BLaER1 (cell line): ENCODE data around the gene ZNRF1.

Experiments used
- H3K27ac ChIP-seq: shearing (Covaris generic); formaldehyde crosslinking; 2 replicates; pipeline ENCODE4 v1.8.1; 2022
- H3K27me3 ChIP-seq: shearing (Covaris generic); formaldehyde crosslinking; 2 replicates; pipeline ENCODE4 v1.8.1; 2022
- H3K36me3 ChIP-seq: shearing (Covaris generic); formaldehyde crosslinking; 2 replicates; pipeline ENCODE4 v1.8.1; 2022
- H3K4me1 ChIP-seq: shearing (Covaris generic); formaldehyde crosslinking; 2 replicates; pipeline ENCODE4 v1.8.1; 2022
- H3K4me2 ChIP-seq: shearing (Covaris generic); formaldehyde crosslinking; 2 replicates; pipeline ENCODE4 v1.8.1; 2022
- H3K4me3 ChIP-seq: shearing (Covaris generic); formaldehyde crosslinking; 2 replicates; pipeline ENCODE4 v1.8.1; 2022
- H3K9ac ChIP-seq: shearing (Covaris generic); formaldehyde crosslinking; 2 replicates; pipeline ENCODE4 v1.8.1; 2022
- H3K9me3 ChIP-seq: shearing (Covaris generic); formaldehyde crosslinking; 2 replicates; pipeline ENCODE4 v1.8.1; 2022
- H4K20me1 ChIP-seq: shearing (Covaris generic); formaldehyde crosslinking; 2 replicates; pipeline ENCODE4 v1.8.1; 2022
- Cebpa-rat ChIP-seq: shearing (Covaris generic); IDR thresholded peaks from 2 replicates; pipeline ENCODE4 v1.8.1; 2022

The ZNRF1 gene

GRCh38 chr16:75052481-75053202 lies 53.8 kb downstream of the ZNRF1 start:
- Histone ChIP-seq H3K4me3 (no peak overlapping the region), H4K20me1 (peaks cover 100% of the 10 kb centered on the region), H3K27me3 (no peaks in the 10 kb centered on the region), H3K4me1 (peaks cover 59% of the 10 kb centered on the region), H3K9ac (0 out of 2 replicates have a peak overlapping the region, but pooled peaks have one; percentile 32), H3K27ac (no peak overlapping the region), H3K4me2 (peak overlapping the region; percentile 80), H3K36me3 (peaks cover 55% of the 10 kb centered on the region), H3K9me3 (peaks cover 28% of the 10 kb centered on the region)
- no peak for TF ChIP-seq Cebpa-rat

- peaks cover 72% of the 10 kb centered on the region for H3K4me1 ChIP-seq
- H4K20me1 ChIP-seq = peaks cover 100% of the 10 kb centered on the region
- TF ChIP-seq Cebpa-rat = no peak
- peak overlapping the region; percentile 4; the same call in 1 of the 2 replicates for H3K4me3 ChIP-seq
- H3K9ac ChIP-seq = peak overlapping the region; percentile 61; the same call in 1 of the 2 replicates
- H3K27me3 ChIP-seq = no peaks in the 10 kb centered on the region
- peak overlapping the region; percentile 42 for H3K27ac ChIP-seq
- peak overlapping the region; percentile 80 for H3K4me2 ChIP-seq
- peaks cover 14% of the 10 kb centered on the region for H3K9me3 ChIP-seq
- peaks cover 54% of the 10 kb centered on the region for H3K36me3 ChIP-seq
Observed at GRCh38 chr16:75053791-75054555, 55.1 kb downstream of the ZNRF1 start.

GRCh38 chr16:75054556-75054947 lies 55.7 kb downstream of the ZNRF1 start:
- TF ChIP-seq Cebpa-rat = no peak
- Histone ChIP-seq H3K9ac (peak overlapping the region; percentile 61; the same call in 1 of the 2 replicates), H3K36me3 (peaks cover 51% of the 10 kb centered on the region), H3K4me3 (no peak overlapping the region), H3K9me3 (peaks cover 9% of the 10 kb centered on the region), H3K27ac (peak overlapping the region; percentile 42), H3K27me3 (no peaks in the 10 kb centered on the region), H3K4me1 (peaks cover 78% of the 10 kb centered on the region), H4K20me1 (peaks cover 100% of the 10 kb centered on the region), H3K4me2 (peak overlapping the region; percentile 80)

GRCh38 chr16:75058806-75059205 lies 60.0 kb downstream of the ZNRF1 start:
- no peak for TF ChIP-seq Cebpa-rat
- peaks cover 91% of the 10 kb centered on the region for H3K4me1 ChIP-seq
- no peak overlapping the region for H3K9ac ChIP-seq
- H3K36me3 ChIP-seq = peaks cover 60% of the 10 kb centered on the region
- no peak overlapping the region for H3K4me3 ChIP-seq
- H4K20me1 ChIP-seq = peaks cover 100% of the 10 kb centered on the region
- H3K4me2 ChIP-seq = peak overlapping the region; percentile 60
- H3K9me3 ChIP-seq = no peaks in the 10 kb centered on the region
- H3K27me3 ChIP-seq = no peaks in the 10 kb centered on the region
- peak overlapping the region; percentile 34 for H3K27ac ChIP-seq

- H3K4me2 ChIP-seq = peak overlapping the region; percentile 60; the same call in 1 of the 2 replicates
- no peak for TF ChIP-seq Cebpa-rat
- peaks cover 100% of the 10 kb centered on the region for H4K20me1 ChIP-seq
- H3K36me3 ChIP-seq = peaks cover 60% of the 10 kb centered on the region
- H3K4me1 ChIP-seq = peaks cover 91% of the 10 kb centered on the region
- H3K27ac ChIP-seq = no peak overlapping the region
- H3K9ac ChIP-seq = no peak overlapping the region
- no peaks in the 10 kb centered on the region for H3K27me3 ChIP-seq
- H3K4me3 ChIP-seq = no peak overlapping the region
- H3K9me3 ChIP-seq = no peaks in the 10 kb centered on the region
Observed at GRCh38 chr16:75059411-75059810, 60.6 kb downstream of the ZNRF1 start.

GRCh38 chr16:75060723-75061122 lies 61.9 kb downstream of the ZNRF1 start:
- no peaks in the 10 kb centered on the region for H3K27me3 ChIP-seq
- H4K20me1 ChIP-seq = peaks cover 100% of the 10 kb centered on the region
- peak overlapping the region; percentile 72 for H3K4me2 ChIP-seq
- no peak overlapping the region for H3K4me3 ChIP-seq
- no peak overlapping the region for H3K27ac ChIP-seq
- peaks cover 51% of the 10 kb centered on the region for H3K36me3 ChIP-seq
- no peaks in the 10 kb centered on the region for H3K9me3 ChIP-seq
- H3K9ac ChIP-seq = no peak overlapping the region
- peaks cover 91% of the 10 kb centered on the region for H3K4me1 ChIP-seq
- no peak for TF ChIP-seq Cebpa-rat

GRCh38 chr16:75061669-75062068 lies 62.8 kb downstream of the ZNRF1 start:
- H3K9ac ChIP-seq = 0 out of 2 replicates have a peak overlapping the region, but pooled peaks have one; percentile 20
- H3K4me2 ChIP-seq = peak overlapping the region; percentile 72
- H3K4me1 ChIP-seq = peaks cover 95% of the 10 kb centered on the region
- H4K20me1 ChIP-seq = peaks cover 100% of the 10 kb centered on the region
- peak overlapping the region; percentile 72 for H3K27ac ChIP-seq
- no peaks in the 10 kb centered on the region for H3K27me3 ChIP-seq
- no peak for TF ChIP-seq Cebpa-rat
- no peak overlapping the region for H3K4me3 ChIP-seq
- no peaks in the 10 kb centered on the region for H3K9me3 ChIP-seq
- peaks cover 47% of the 10 kb centered on the region for H3K36me3 ChIP-seq

GRCh38 chr16:75062135-75062975 lies 63.5 kb downstream of the ZNRF1 start:
- Histone ChIP-seq H3K4me2 (peak overlapping the region; percentile 72), H3K4me3 (no peak overlapping the region), H3K36me3 (peaks cover 41% of the 10 kb centered on the region), H3K9ac (peak overlapping the region; percentile 32), H3K4me1 (peaks cover 100% of the 10 kb centered on the region), H3K27me3 (no peaks in the 10 kb centered on the region), H3K9me3 (no peaks in the 10 kb centered on the region), H3K27ac (peak overlapping the region; percentile 72), H4K20me1 (peaks cover 100% of the 10 kb centered on the region)
- no peak for TF ChIP-seq Cebpa-rat

GRCh38 chr16:75062976-75063346 lies 64.1 kb downstream of the ZNRF1 start:
- Histone ChIP-seq H3K4me2 (peak overlapping the region; percentile 72), H3K36me3 (peaks cover 37% of the 10 kb centered on the region), H3K4me3 (no peak overlapping the region), H3K9me3 (no peaks in the 10 kb centered on the region), H3K27ac (peak overlapping the region; percentile 72), H4K20me1 (peaks cover 100% of the 10 kb centered on the region), H3K4me1 (peaks cover 100% of the 10 kb centered on the region), H3K27me3 (no peaks in the 10 kb centered on the region), H3K9ac (peak overlapping the region; percentile 32)
- no peak for TF ChIP-seq Cebpa-rat
